H1 (cell line): Measurements from ENCODE around the gene POLR3A. TPM values are rescaled to one million over a fixed set of nuclear protein-coding genes. Genes with fewer than 3 reads are reported as not detected.

ENCODE experiments used
- CTCF ChIA-PET: fragments of 300-600 bp; sonication (Branson Sonifier 250); formaldehyde crosslinking; loops from one replicate; lab custom pipeline; 2021; ENCODE audit not compliant: partially characterized antibody; lab: Charles Lee
- POLR2A ChIA-PET: fragments of 300-600 bp; sonication (Branson Sonifier 250); formaldehyde crosslinking; loops from one replicate; lab custom pipeline; 2021; ENCODE audit warnings: inconsistent platforms; ENCODE audit not compliant: partially characterized antibody; lab: Charles Lee
- DNase-seq, 2 experiments: peaks; one replicate each; pipeline versions ENCODE4 v3.0.0 to v3.0.0-alpha.2; 2010 to 2022; ENCODE audit warnings: low spot score in 2 of 2, low read depth in 1 of 2, mixed read lengths in 1 of 2
- FAIRE-seq: peaks from 2 replicates; lab custom pipeline; 2011; peaks lifted over from hg19 to GRCh38; lab: Jason Lieb, UNC
- H2AFZ ChIP-seq: 2 replicates; pipeline ENCODE4 v1.8.1; 2012; ENCODE audit warnings: low read length, inconsistent platforms
- H2AK5ac ChIP-seq: 2 replicates; pipeline ENCODE4 v1.6.1; 2013; ENCODE audit warnings: low read depth, low read length
- H2BK120ac ChIP-seq: replicated peaks from 2 replicates; pipeline ENCODE3; 2013; ENCODE audit warnings: low read depth, low read length, inconsistent platforms
- H2BK12ac ChIP-seq: 2 replicates; pipeline ENCODE4 v1.6.1; 2013; ENCODE audit warnings: low read depth, low read length
- H2BK15ac ChIP-seq: 2 replicates; pipeline ENCODE4 v1.6.1; 2013; ENCODE audit warnings: low read length
- H2BK20ac ChIP-seq: 2 replicates; pipeline ENCODE4 v1.6.1; 2013; ENCODE audit warnings: low read length
- H2BK5ac ChIP-seq: 2 replicates; pipeline ENCODE4 v1.6.1; 2013; ENCODE audit warnings: low read depth, low read length
- H3K14ac ChIP-seq: 2 replicates; pipeline ENCODE4 v1.6.1; 2013; ENCODE audit warnings: inconsistent platforms; ENCODE audit not compliant: insufficient read length
- H3K18ac ChIP-seq: 2 replicates; pipeline ENCODE4 v1.6.1; 2013; ENCODE audit warnings: low read length; ENCODE audit errors: extremely low read depth
- H3K23ac ChIP-seq: 2 replicates; pipeline ENCODE4 v1.6.1; 2013; ENCODE audit warnings: inconsistent platforms; ENCODE audit not compliant: insufficient read length
- H3K23me2 ChIP-seq: 2 replicates; pipeline ENCODE4 v1.6.1; 2013; ENCODE audit warnings: low read depth, low read length
- H3K27ac ChIP-seq: 2 replicates; pipeline ENCODE4 v1.6.1; 2011; ENCODE audit warnings: low read depth, low read length, inconsistent platforms
- H3K27me3 ChIP-seq, 4 experiments: replicated peaks in 1 of 4; 1 replicate in 1 of 4; 2 replicates in 3 of 4; pipeline versions ENCODE4 v1.6.1 to v1.8.1; 2011 to 2013; ENCODE audit warnings: low read length in 3 of 4, mild to moderate bottlenecking in 3 of 4, inconsistent platforms in 2 of 4, mixed read lengths in 2 of 4, moderate library complexity in 1 of 4; ENCODE audit not compliant: control insufficient read depth in 3 of 4, insufficient read depth in 3 of 4; ENCODE audit errors: extremely low read depth in 1 of 4
- H3K36me3 ChIP-seq, 4 experiments: 2 replicates each; pipeline versions ENCODE4 v1.6.1 to v1.8.1; 2011 to 2013; ENCODE audit warnings: mild to moderate bottlenecking in 4 of 4, low read length in 3 of 4, moderate library complexity in 2 of 4, control low read depth in 1 of 4, inconsistent platforms in 1 of 4; ENCODE audit not compliant: insufficient read depth in 4 of 4, control insufficient read depth in 2 of 4
- H3K4ac ChIP-seq: replicated peaks from 2 replicates; pipeline ENCODE3; 2013; ENCODE audit warnings: low read length, low read depth, mixed read lengths, inconsistent platforms; ENCODE audit not compliant: insufficient read length
- H3K4me1 ChIP-seq, 4 experiments: replicated peaks in 1 of 4; 1 replicate in 1 of 4; 2 replicates in 3 of 4; pipeline versions ENCODE4 v1.6.1 to v1.8.1; 2011 to 2013; ENCODE audit warnings: low read length in 3 of 4, inconsistent platforms in 2 of 4, mixed read lengths in 1 of 4; ENCODE audit not compliant: insufficient read depth in 4 of 4, control insufficient read depth in 3 of 4
- H3K4me2 ChIP-seq, 2 experiments: 2 replicates each; pipeline versions ENCODE4 v1.6.1 to v1.8.1; 2011 to 2013; ENCODE audit warnings: low read depth in 2 of 2, low read length in 2 of 2, control low read depth in 1 of 2, inconsistent platforms in 1 of 2, mild to moderate bottlenecking in 1 of 2; ENCODE audit not compliant: insufficient read depth in 1 of 2
- H3K4me3 ChIP-seq, 4 experiments: fragments of 200-600, 300-600 bp in 1 of 4; sonication (generic), shearing (Covaris generic), sonication (Bioruptor Twin) in 1 of 4; 2 replicates each; pipeline versions ENCODE4 v1.5.1 to v1.8.1; 2011 to 2016; ENCODE audit warnings: low read length in 4 of 4, low read depth in 3 of 4, control low read depth in 2 of 4, inconsistent platforms in 2 of 4, mild to moderate bottlenecking in 2 of 4, mixed read lengths in 1 of 4, moderate library complexity in 1 of 4; ENCODE audit not compliant: insufficient read depth in 2 of 4; ENCODE audit errors: extremely low read depth in 1 of 4
- H3K56ac ChIP-seq: replicated peaks from 2 replicates; pipeline ENCODE3; 2013; ENCODE audit warnings: low read depth, mild to moderate bottlenecking, mixed read lengths, low read length, inconsistent platforms; ENCODE audit not compliant: insufficient read length
- H3K79me1 ChIP-seq: 2 replicates; pipeline ENCODE4 v1.6.1; 2013; ENCODE audit warnings: low read depth, low read length, control low read depth
- H3K79me2 ChIP-seq, 2 experiments: 2 replicates each; pipeline versions ENCODE4 v1.6.1 to v1.8.1; 2012 to 2013; ENCODE audit warnings: low read length in 2 of 2, mild to moderate bottlenecking in 2 of 2, inconsistent platforms in 1 of 2; ENCODE audit not compliant: insufficient read depth in 2 of 2, control insufficient read depth in 1 of 2
- H3K9ac ChIP-seq, 4 experiments: replicated peaks in 1 of 4; 1 replicate in 1 of 4; 2 replicates in 3 of 4; pipeline versions ENCODE4 v1.6.1 to v1.8.1; 2011 to 2013; ENCODE audit warnings: low read depth in 3 of 4, low read length in 3 of 4, control low read depth in 2 of 4, mild to moderate bottlenecking in 2 of 4, moderate library complexity in 2 of 4, inconsistent platforms in 1 of 4; ENCODE audit errors: extremely low read depth in 1 of 4
- H3K9me3 ChIP-seq, 2 experiments: 2 replicates each; pipeline versions ENCODE4 v1.6.1 to v1.8.1; 2012 to 2013; ENCODE audit warnings: mild to moderate bottlenecking in 2 of 2, moderate library complexity in 2 of 2, control low read depth in 1 of 2, inconsistent platforms in 1 of 2, low read depth in 1 of 2, low read length in 1 of 2, mixed read lengths in 1 of 2; ENCODE audit not compliant: insufficient read depth in 2 of 2
- H4K20me1 ChIP-seq, 2 experiments: replicated peaks in 1 of 2; 2 replicates each; pipeline versions ENCODE3 to v1.8.1; 2011 to 2013; ENCODE audit warnings: inconsistent platforms in 2 of 2, low read length in 2 of 2, mild to moderate bottlenecking in 1 of 2; ENCODE audit not compliant: insufficient read depth in 2 of 2, control insufficient read depth in 1 of 2
- H4K5ac ChIP-seq: 2 replicates; pipeline ENCODE4 v1.6.1; 2013; ENCODE audit warnings: low read length, low read depth, mixed read lengths, inconsistent platforms; ENCODE audit not compliant: insufficient read length
- H4K8ac ChIP-seq: 2 replicates; pipeline ENCODE4 v1.8.0; 2013; ENCODE audit warnings: mild to moderate bottlenecking, moderate library complexity, low read length, inconsistent platforms; ENCODE audit not compliant: insufficient read depth; ENCODE audit errors: extremely low read depth
- H4K91ac ChIP-seq: replicated peaks from 2 replicates; pipeline ENCODE3; 2013; ENCODE audit warnings: low read length, mixed read lengths, inconsistent platforms; ENCODE audit not compliant: insufficient read length
- ASH2L ChIP-seq: fragments of 200-600, 300-600 bp; sonication (generic); IDR thresholded peaks from one replicate; pipeline ENCODE4 v1.7.1; 2017; ENCODE audit warnings: low read length
- BRCA1 ChIP-seq: IDR thresholded peaks from 2 replicates; pipeline ENCODE4 v1.6.1; 2012; ENCODE audit warnings: low read depth, low read length, improper control_type of control experiment
- EGR1 ChIP-seq: IDR thresholded peaks from 2 replicates; pipeline ENCODE4 v1.6.1; 2011; ENCODE audit warnings: low read depth, low read length, borderline replicate concordance
- GABPA ChIP-seq: IDR thresholded peaks from 2 replicates; pipeline ENCODE4 v1.6.1; 2011; ENCODE audit warnings: mild to moderate bottlenecking, low read length, moderate library complexity, borderline replicate concordance; ENCODE audit not compliant: insufficient read depth
- JUN ChIP-seq: IDR thresholded peaks from 2 replicates; pipeline ENCODE4 v1.6.1; 2011; ENCODE audit warnings: low read depth, mild to moderate bottlenecking, improper control_type of control experiment, low read length
- KDM1A ChIP-seq: fragments of 200-600, 300-600 bp; sonication (generic); IDR thresholded peaks from 2 replicates; pipeline ENCODE4 v1.7.1; 2016; ENCODE audit warnings: mild to moderate bottlenecking, low read length, borderline replicate concordance
- KDM5A ChIP-seq: fragments of 200-600 bp; IDR thresholded peaks from 2 replicates; pipeline ENCODE4 v1.7.1; 2012; ENCODE audit warnings: mild to moderate bottlenecking, low read length, inconsistent platforms, mixed read lengths
- RXRA ChIP-seq: IDR thresholded peaks from 2 replicates; pipeline ENCODE4 v1.6.1; 2011; ENCODE audit warnings: low read depth, mild to moderate bottlenecking, low read length, moderate library complexity; ENCODE audit not compliant: insufficient read depth
- SIX5 ChIP-seq: IDR thresholded peaks from 2 replicates; pipeline ENCODE4 v1.6.1; 2011; ENCODE audit warnings: mild to moderate bottlenecking, low read depth, low read length
- TEAD4 ChIP-seq: IDR thresholded peaks from 2 replicates; pipeline ENCODE4 v1.6.1; 2012; ENCODE audit warnings: low read depth, low read length, inconsistent platforms, mixed read lengths
- WGBS, 2 experiments: shearing (Covaris generic) in 1 of 2; methylation state at CpG; one replicate each; pipeline versions ENCODE4 v1.1.6 to v1.1.7; 2013 to 2015; ENCODE audit warnings: low lambda C conversion rate in 2 of 2, mixed read lengths in 2 of 2, inconsistent platforms in 1 of 2, low coverage in 1 of 2, missing lambda C conversion rate in 1 of 2; ENCODE audit not compliant: insufficient replicate concordance in 2 of 2, insufficient coverage in 1 of 2, insufficient read length in 1 of 2; ENCODE audit errors: extremely low coverage in 1 of 2, missing lambda C conversion rate in 1 of 2; 5-methylcytosine and 5-hydroxymethylcytosine counted together
- polyA plus RNA-seq, 7 experiments: library from polyadenylated mRNA; depleted of rRNA in 3 of 7; stranded (reverse) in 5 of 7; unstranded in 2 of 7; fragments of >200 nt in 5 of 7; fragments of 200-250 nt in 2 of 7; gene quantifications; 1 replicate in 5 of 7; 2 replicates in 1 of 7; 4 replicates in 1 of 7; pipeline versions ENCODE4 v1.2.1 to v1.2.3, GENCODE V29; 2011 to 2013; ENCODE audit warnings: missing spikeins in 2 of 7, mixed read lengths in 2 of 7
- total RNA-seq: library from RNA; stranded (reverse); fragmentation: NEBNext Ultra II Directional; extraction: Animal tissue kit (Norgen Biotek cat#: 25700); gene quantifications from 2 replicates; pipeline ENCODE4 v1.2.1, GENCODE V29; 2021
- TF ChIP-seq, protein P1 (sequence below): IDR thresholded peaks from 2 replicates; pipeline ENCODE4 v1.6.1; 2011; ENCODE audit warnings: low read depth, mild to moderate bottlenecking, low read length; ENCODE audit not compliant: insufficient read depth
- TF ChIP-seq, protein P2 (sequence below): IDR thresholded peaks from 2 replicates; pipeline ENCODE4 v1.6.1; 2012; ENCODE audit warnings: inconsistent platforms
- TF ChIP-seq, protein P3 (sequence below): IDR thresholded peaks from 2 replicates; pipeline ENCODE4 v1.6.1; 2012; ENCODE audit warnings: inconsistent platforms

The POLR3A gene
- total and polyA plus RNA-seq, 2 of the 8 experiments (the other 6 are each of a cell fraction or from before 2014, with no cell fraction given) = 11.3 to 38.6 TPM

DNA sequence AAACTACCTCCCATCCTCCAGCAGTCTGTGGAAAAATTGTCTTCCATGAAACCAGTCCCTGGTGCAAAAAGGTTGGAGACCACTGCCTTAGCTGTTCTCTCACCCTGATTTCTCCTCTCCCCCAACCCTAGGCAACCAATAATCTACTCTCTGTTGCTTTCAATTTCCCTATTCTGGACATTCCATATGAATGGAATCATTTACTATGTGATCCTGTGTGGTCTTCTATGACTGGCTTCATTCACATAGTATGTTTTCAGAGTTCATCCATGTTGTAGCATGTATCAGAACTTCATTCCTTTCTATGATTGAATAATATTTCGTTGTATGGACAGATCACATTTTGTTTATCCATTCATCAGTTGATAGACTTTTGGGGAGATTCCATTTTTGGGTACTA is 64.5 kb downstream of the POLR3A start:
- FAIRE-seq = no peak
- CTCF ChIA-PET = interaction anchor here (1.4 to 1.8 kb wide), 2 partner anchors 10 to 74 kb away, joined by 3 to 9 read pairs; no protein-coding TSS in a partner anchor
- WGBS, 2 experiments = 79% methylated on average over 1 of the region's 1 CpG; no CpG with 5 or more reads in 1 of the 2 experiments
- TF ChIP-seq SIX5 (no peak), RXRA (no peak), KDM1A (no peak), GABPA (no peak), BRCA1 (no peak), EGR1 (no peak), ASH2L (no peak), JUN (no peak), KDM5A (no peak), TEAD4 (no peak)
- TF ChIP-seq, protein P1, sequence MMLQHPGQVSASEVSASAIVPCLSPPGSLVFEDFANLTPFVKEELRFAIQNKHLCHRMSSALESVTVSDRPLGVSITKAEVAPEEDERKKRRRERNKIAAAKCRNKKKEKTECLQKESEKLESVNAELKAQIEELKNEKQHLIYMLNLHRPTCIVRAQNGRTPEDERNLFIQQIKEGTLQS = no peak
- TF ChIP-seq, protein P2, sequence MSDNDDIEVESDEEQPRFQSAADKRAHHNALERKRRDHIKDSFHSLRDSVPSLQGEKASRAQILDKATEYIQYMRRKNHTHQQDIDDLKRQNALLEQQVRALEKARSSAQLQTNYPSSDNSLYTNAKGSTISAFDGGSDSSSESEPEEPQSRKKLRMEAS = no peak
- TF ChIP-seq, protein P3, sequence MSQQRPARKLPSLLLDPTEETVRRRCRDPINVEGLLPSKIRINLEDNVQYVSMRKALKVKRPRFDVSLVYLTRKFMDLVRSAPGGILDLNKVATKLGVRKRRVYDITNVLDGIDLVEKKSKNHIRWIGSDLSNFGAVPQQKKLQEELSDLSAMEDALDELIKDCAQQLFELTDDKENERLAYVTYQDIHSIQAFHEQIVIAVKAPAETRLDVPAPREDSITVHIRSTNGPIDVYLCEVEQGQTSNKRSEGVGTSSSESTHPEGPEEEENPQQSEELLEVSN = no peak

More for the DNA sequence above, 64.5 kb downstream of the POLR3A start:
- Histone ChIP-seq H2BK12ac (no peak overlapping the region), H3K27me3 (no peaks in the 10 kb centered on the region), H3K14ac (no peak overlapping the region), H4K91ac (no peak overlapping the region), H2BK5ac (no peak overlapping the region), H3K23ac (no peak overlapping the region), H3K4me2 (no peak overlapping the region), H3K23me2 (no peaks in the 10 kb centered on the region), H3K79me2 (no peaks in the 10 kb centered on the region), H3K27ac (no peak overlapping the region), H3K79me1 (no peaks in the 10 kb centered on the region), H3K4ac (no peak overlapping the region), H3K9me3 (peaks cover 11% of the 10 kb centered on the region in 2 experiments), H4K20me1 (no peaks in the 10 kb centered on the region), H3K56ac (no peak overlapping the region), H3K36me3 (no peaks in the 10 kb centered on the region), H2AK5ac (no peak overlapping the region), H4K8ac (no peak overlapping the region), H3K4me3 (no peak overlapping the region), H3K18ac (no peak overlapping the region), H4K5ac (no peak overlapping the region), H2AFZ (no peak overlapping the region), H3K9ac (no peak overlapping the region), H2BK20ac (no peak overlapping the region), H2BK15ac (no peak overlapping the region), H2BK120ac (no peak overlapping the region), H3K4me1 (peaks cover 0 to 6% (median 0%) of the 10 kb centered on the region in 4 experiments; a peak in 1 of 7 replicates)
- POLR2A ChIA-PET = interaction anchor here (0.6 to 1.3 kb wide), 3 partner anchors 9 to 50 kb away, joined by 3 to 5 read pairs (median 3); no protein-coding TSS in a partner anchor
- DNase-seq = no peak
